B cell (primary cell): Measurements from ENCODE around the gene DLK1. TPM values are rescaled to one million over a fixed set of nuclear protein-coding genes. Genes with fewer than 3 reads are reported as not detected.

Experiments
- ATAC-seq: fragments of 200-7000 bp; cut with Tn5 transposase; one replicate; pipeline ENCODE4 v1.10.0; 2021; ENCODE audit warnings: low read depth, mild to moderate bottlenecking, moderate number of reproducible peaks, moderate library complexity
- CTCF ChIA-PET: fragments of 350-600 bp; sonication (Branson Sonifier 250); formaldehyde crosslinking; loops from one replicate; lab custom pipeline; 2021; ENCODE audit warnings: antibody characterized with exemption, inconsistent platforms; lab: Charles Lee
- POLR2A ChIA-PET: fragments of 350-600 bp; sonication (Branson Sonifier 250); formaldehyde crosslinking; loops from one replicate; lab custom pipeline; 2021; ENCODE audit warnings: antibody characterized with exemption; lab: Charles Lee
- DNase-seq: peaks from one replicate; pipeline ENCODE4 v3.0.0; 2013
- H2AFZ ChIP-seq: 2 replicates; pipeline ENCODE4 v1.6.1; 2012; ENCODE audit warnings: mild to moderate bottlenecking, low read depth, low read length; ENCODE audit not compliant: insufficient read depth, poor library complexity, severe bottlenecking
- H3K27ac ChIP-seq, 2 donors: 1 replicate in 1 of 2; 2 replicates in 1 of 2; pipeline ENCODE4 v1.5.1; 2012 to 2013; ENCODE audit warnings: low read length in 2 of 2, mild to moderate bottlenecking in 2 of 2, moderate library complexity in 1 of 2
- H3K27me3 ChIP-seq, 4 experiments: fragments of 200-600 bp in 1 of 4; sonication (generic) in 1 of 4; replicated peaks in 1 of 4; 1 replicate in 2 of 4; 2 replicates in 2 of 4; pipeline versions ENCODE4 v1.6.1 to v1.7.0; 2013 to 2016; ENCODE audit warnings: low read length in 3 of 4, mild to moderate bottlenecking in 2 of 4, mixed read lengths in 1 of 4, moderate library complexity in 1 of 4; ENCODE audit not compliant: insufficient read depth in 4 of 4, control insufficient read depth in 3 of 4; ENCODE audit errors: control extremely low read depth in 1 of 4
- H3K36me3 ChIP-seq, 2 experiments: replicated peaks in 1 of 2; 1 replicate in 1 of 2; 2 replicates in 1 of 2; pipeline versions ENCODE4 v1.6.1 to v1.7.1; 2013; ENCODE audit warnings: low read length in 1 of 2; ENCODE audit not compliant: insufficient read depth in 2 of 2, control insufficient read depth in 1 of 2; ENCODE audit errors: control extremely low read depth in 1 of 2, extremely low read depth in 1 of 2
- H3K4me1 ChIP-seq, 2 donors: fragments of 200-600 bp in 1 of 2; sonication (generic) in 1 of 2; 1 replicate in 1 of 2; 2 replicates in 1 of 2; pipeline versions ENCODE4 v1.5.1 to v1.6.1; 2013 to 2017; ENCODE audit warnings: low read length in 2 of 2; ENCODE audit not compliant: control insufficient read depth in 2 of 2, insufficient read depth in 2 of 2
- H3K4me2 ChIP-seq: replicated peaks from 2 replicates; pipeline ENCODE3; 2012; ENCODE audit warnings: mild to moderate bottlenecking, low read depth, low read length; ENCODE audit not compliant: poor library complexity, severe bottlenecking
- H3K4me3 ChIP-seq, 5 experiments: fragments of 200-600 bp in 1 of 5; sonication (generic) in 1 of 5; 1 replicate in 3 of 5; 2 replicates in 2 of 5; pipeline versions ENCODE4 v1.5.1 to v1.7.0; 2011 to 2016; ENCODE audit warnings: low read length in 4 of 5, mild to moderate bottlenecking in 4 of 5, low read depth in 2 of 5, control low read depth in 1 of 5, moderate library complexity in 1 of 5; ENCODE audit not compliant: insufficient read depth in 1 of 5; ENCODE audit errors: control extremely low read depth in 1 of 5, extremely low read depth in 1 of 5
- H3K79me2 ChIP-seq: fragments of 200-600 bp; sonication (generic); one replicate; pipeline ENCODE4 v1.6.0; 2016; ENCODE audit warnings: low read length; ENCODE audit not compliant: control insufficient read depth, insufficient read depth
- H3K9ac ChIP-seq: fragments of 200-600 bp; sonication (generic); 2 replicates; pipeline ENCODE4 v1.6.1; 2017; ENCODE audit warnings: mild to moderate bottlenecking, low read length, moderate library complexity
- H3K9me3 ChIP-seq, 3 donors: one replicate each; pipeline versions ENCODE4 v1.6.1 to v1.7.1; 2013; ENCODE audit warnings: low read length in 2 of 3; ENCODE audit not compliant: control insufficient read depth in 2 of 3, insufficient read depth in 1 of 3; ENCODE audit errors: control extremely low read depth in 1 of 3
- H4K20me1 ChIP-seq: 2 replicates; pipeline ENCODE4 v1.6.0; 2012; ENCODE audit warnings: mild to moderate bottlenecking, low read length; ENCODE audit not compliant: insufficient read depth, control insufficient read depth, poor library complexity, severe bottlenecking
- H3K27ac Mint-ChIP-seq: one replicate; pipeline ENCODE4 v1.8.0; 2021; ENCODE audit warnings: mixed read lengths
- H3K27me3 Mint-ChIP-seq: one replicate; pipeline ENCODE4 v1.8.0; 2021; ENCODE audit warnings: mixed read lengths
- H3K4me1 Mint-ChIP-seq: one replicate; pipeline ENCODE4 v1.8.0; 2021; ENCODE audit warnings: mixed read lengths
- H3K4me3 Mint-ChIP-seq: one replicate; pipeline ENCODE4 v1.8.0; 2021; ENCODE audit warnings: mixed read lengths
- H3K9me3 Mint-ChIP-seq: one replicate; pipeline ENCODE4 v1.8.0; 2022; ENCODE audit warnings: mixed read lengths; ENCODE audit not compliant: insufficient read depth
- CTCF ChIP-seq: fragments of 200-600 bp; IDR thresholded peaks from one replicate; pipeline ENCODE4 v1.8.0; 2022; ENCODE audit warnings: antibody characterized with exemption, mild to moderate bottlenecking
- EZH2 ChIP-seq: IDR thresholded peaks from 2 replicates; pipeline ENCODE4 v1.6.1; 2012; ENCODE audit warnings: borderline replicate concordance, low read depth, mild to moderate bottlenecking, moderate library complexity, low read length; ENCODE audit not compliant: insufficient read depth, poor library complexity, severe bottlenecking
- WGBS: methylation state at CpG from one replicate; pipeline ENCODE4 v1.1.5; 2013; ENCODE audit warnings: missing lambda C conversion rate; ENCODE audit not compliant: insufficient coverage; 5-methylcytosine and 5-hydroxymethylcytosine counted together
- intact Hi-C: fragments of 100-400 bp; cut with micrococcal nuclease; formaldehyde crosslinking; loops from one replicate; pipeline ENCODE4 v1.10.0; 2022
- polyA plus RNA-seq: library from polyadenylated mRNA; depleted of rRNA; stranded (reverse); fragments of >200 nt; gene quantifications from 2 replicates; pipeline ENCODE4 v1.2.3, GENCODE V29; 2012
- total RNA-seq, 2 donors: library from RNA; stranded (reverse); fragments of 120-200 nt in 1 of 2; gene quantifications; 1 replicate in 1 of 2; 2 replicates in 1 of 2; pipeline versions ENCODE4 v1.2.3 to v1.2.4, GENCODE V29; 2013 to 2022

The DLK1 gene
- total and polyA plus RNA-seq, 2 donors (not counting 1 experiment from before 2014, with no cell fraction given) = not detected

DNA sequence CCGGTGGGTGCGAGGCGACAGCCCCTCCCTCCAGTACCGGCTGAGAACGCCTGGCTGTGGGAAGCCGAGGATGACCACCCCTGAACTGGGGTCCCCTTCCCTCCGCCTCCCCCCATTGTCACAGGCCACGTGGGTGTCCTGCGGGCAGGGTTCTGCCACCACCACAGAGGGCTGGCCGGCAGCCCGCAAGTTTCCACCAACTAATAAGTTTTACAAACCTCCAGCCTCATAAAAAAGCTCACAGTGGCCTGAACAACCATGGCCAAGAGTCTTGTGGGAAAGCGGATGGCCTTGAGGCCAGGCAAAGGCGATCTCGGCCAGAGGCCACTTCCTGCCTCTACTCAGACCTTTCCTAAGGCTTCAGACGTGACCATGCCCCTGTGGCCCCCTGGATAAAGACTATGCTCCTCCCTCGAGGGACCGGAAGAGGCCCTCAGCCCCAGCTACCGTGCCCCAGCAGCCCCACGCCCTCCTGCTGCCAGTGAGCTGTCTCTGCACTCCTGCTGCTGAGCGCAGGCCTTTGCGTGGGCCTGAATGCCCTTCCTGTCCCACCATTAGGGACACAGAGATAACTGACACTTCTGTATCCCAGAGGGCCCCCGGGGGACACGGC lies 46.1 kb upstream of the DLK1 start:
- no peak for ATAC-seq
- intact Hi-C loops = no loop called here
- H3K4me1 ChIP-seq = no peaks in the 10 kb centered on the region

GRCh38 chr14:100681111-100681510 lies 45.6 kb upstream of the DLK1 start:
- CTCF ChIA-PET = no interaction called here
- H2AFZ ChIP-seq = no peak overlapping the region
- H3K4me2 ChIP-seq = no peak overlapping the region

More for the DNA sequence above, 46.1 kb upstream of the DLK1 start:
- Histone ChIP-seq H3K79me2 (no peaks in the 10 kb centered on the region), H3K27me3 (no peaks in the 10 kb centered on the region), H3K27ac (no peak overlapping the region), H2AFZ (no peak overlapping the region), H4K20me1 (no peaks in the 10 kb centered on the region), H3K36me3 (no peaks in the 10 kb centered on the region), H3K4me3 (no peak overlapping the region), H3K4me2 (no peak overlapping the region), H3K9me3 (peaks cover 0 to 6% (median 0%) of the 10 kb centered on the region in 3 donors), H3K9ac (no peak overlapping the region)
- ChIA-PET POLR2A (no interaction called here), CTCF (no interaction called here)
- Mint-ChIP-seq H3K4me1 (no peaks in the 10 kb centered on the region), H3K9me3 (no peaks in the 10 kb centered on the region), H3K4me3 (no peak overlapping the region), H3K27me3 (no peaks in the 10 kb centered on the region), H3K27ac (no peak overlapping the region)
- TF ChIP-seq CTCF = no peak
- WGBS = 64% methylated on average over 21 of the region's 23 CpGs
- no peak for DNase-seq

More at GRCh38 chr14:100681111-100681510, 45.6 kb upstream of the DLK1 start:
- intact Hi-C loops = no loop called here
- DNase-seq = no peak
- POLR2A ChIA-PET = no interaction called here
- Histone ChIP-seq H3K27me3 (no peaks in the 10 kb centered on the region), H3K4me3 (no peak overlapping the region), H3K4me1 (no peaks in the 10 kb centered on the region), H3K36me3 (no peaks in the 10 kb centered on the region), H3K27ac (no peak overlapping the region), H4K20me1 (no peaks in the 10 kb centered on the region), H3K9me3 (peaks cover 0 to 6% (median 0%) of the 10 kb centered on the region in 3 donors), H3K9ac (no peak overlapping the region), H3K79me2 (no peaks in the 10 kb centered on the region)
- TF ChIP-seq EZH2 (no peak), CTCF (no peak)
- Mint-ChIP-seq H3K27ac (no peak overlapping the region), H3K4me3 (no peak overlapping the region), H3K9me3 (no peaks in the 10 kb centered on the region), H3K27me3 (no peaks in the 10 kb centered on the region), H3K4me1 (no peaks in the 10 kb centered on the region)
- 87% methylated on average over 13 of the region's 13 CpGs for WGBS
- no peak for ATAC-seq
